ES-I3 (cell line): ENCODE data around the gene ADAP1.

Experiments
- H3K36me3 ChIP-seq: 2 replicates; pipeline ENCODE4 v1.6.1; 2013; ENCODE audit warnings: mild to moderate bottlenecking, low read length, control low read depth, moderate library complexity; ENCODE audit not compliant: insufficient read depth
- H3K4me1 ChIP-seq: 2 replicates; pipeline ENCODE4 v1.6.1; 2013; ENCODE audit warnings: mild to moderate bottlenecking, control low read depth, low read length; ENCODE audit not compliant: insufficient read depth
- H3K9ac ChIP-seq: 2 replicates; pipeline ENCODE4 v1.6.1; 2013; ENCODE audit warnings: low read depth, mild to moderate bottlenecking, low read length, moderate library complexity
- H3K9me3 ChIP-seq: 2 replicates; pipeline ENCODE4 v1.6.1; 2013; ENCODE audit warnings: mild to moderate bottlenecking, low read length, moderate library complexity; ENCODE audit not compliant: control insufficient read depth, insufficient read depth

Gene ADAP1

GRCh38 chr7:974172-974571 is 19.7 kb upstream of the ADAP1 start:
- Histone ChIP-seq H3K36me3 (peaks cover 11% of the 10 kb centered on the region), H3K9me3 (no peaks in the 10 kb centered on the region), H3K4me1 (peaks cover 3% of the 10 kb centered on the region; the same call in 1 of the 2 replicates), H3K9ac (peak overlapping the region; percentile 95)

GRCh38 chr7:973312-973711 is 18.8 kb upstream of the ADAP1 start:
- no peaks in the 10 kb centered on the region for H3K9me3 ChIP-seq
- H3K36me3 ChIP-seq, result peaks cover 16% of the 10 kb centered on the region
- H3K9ac ChIP-seq, result no peak overlapping the region
- H3K4me1 ChIP-seq, result peaks cover 3% of the 10 kb centered on the region; the same call in 1 of the 2 replicates

- peaks cover 18% of the 10 kb centered on the region for H3K36me3 ChIP-seq
- H3K4me1 ChIP-seq, result peaks cover 3% of the 10 kb centered on the region; the same call in 1 of the 2 replicates
- no peak overlapping the region for H3K9ac ChIP-seq
- no peaks in the 10 kb centered on the region for H3K9me3 ChIP-seq
Observed at GRCh38 chr7:972676-973309, 18.3 kb upstream of the ADAP1 start.

GRCh38 chr7:972110-972509 is 17.6 kb upstream of the ADAP1 start:
- Histone ChIP-seq H3K9ac (no peak overlapping the region), H3K9me3 (no peaks in the 10 kb centered on the region), H3K36me3 (peaks cover 22% of the 10 kb centered on the region), H3K4me1 (peaks cover 3% of the 10 kb centered on the region; the same call in 1 of the 2 replicates)

GRCh38 chr7:970744-971143 is 16.3 kb upstream of the ADAP1 start:
- Histone ChIP-seq H3K36me3 (peaks cover 22% of the 10 kb centered on the region), H3K9ac (no peak overlapping the region), H3K9me3 (no peaks in the 10 kb centered on the region), H3K4me1 (no peaks in the 10 kb centered on the region)

GRCh38 chr7:969403-969802 is 14.9 kb upstream of the ADAP1 start:
- peaks cover 22% of the 10 kb centered on the region for H3K36me3 ChIP-seq
- no peaks in the 10 kb centered on the region for H3K9me3 ChIP-seq
- H3K9ac ChIP-seq, result no peak overlapping the region
- peaks cover 5% of the 10 kb centered on the region; the same call in 1 of the 2 replicates for H3K4me1 ChIP-seq

- Histone ChIP-seq H3K9ac (no peak overlapping the region), H3K4me1 (peaks cover 5% of the 10 kb centered on the region; the same call in 1 of the 2 replicates), H3K36me3 (peaks cover 22% of the 10 kb centered on the region), H3K9me3 (no peaks in the 10 kb centered on the region)
Observed at GRCh38 chr7:968205-969105, 14.0 kb upstream of the ADAP1 start.

- peaks cover 5% of the 10 kb centered on the region; the same call in 1 of the 2 replicates for H3K4me1 ChIP-seq
- H3K9me3 ChIP-seq, result no peaks in the 10 kb centered on the region
- no peak overlapping the region for H3K9ac ChIP-seq
- H3K36me3 ChIP-seq, result peaks cover 16% of the 10 kb centered on the region; the same call in 1 of the 2 replicates
Observed at GRCh38 chr7:967361-968082, 13.0 kb upstream of the ADAP1 start.

- H3K9ac ChIP-seq, result no peak overlapping the region
- peaks cover 11% of the 10 kb centered on the region; the same call in 1 of the 2 replicates for H3K36me3 ChIP-seq
- H3K9me3 ChIP-seq, result no peaks in the 10 kb centered on the region
- H3K4me1 ChIP-seq, result peaks cover 5% of the 10 kb centered on the region; the same call in 1 of the 2 replicates
Observed at GRCh38 chr7:966291-967069, 12.0 kb upstream of the ADAP1 start.

- H3K9ac ChIP-seq, result no peak overlapping the region
Observed at GRCh38 chr7:964401-965231, 10.1 kb upstream of the ADAP1 start.

GRCh38 chr7:963236-964078 is 9.0 kb upstream of the ADAP1 start:
- Histone ChIP-seq H3K9ac (no peak overlapping the region), H3K9me3 (no peaks in the 10 kb centered on the region), H3K36me3 (peaks cover 6% of the 10 kb centered on the region; the same call in 1 of the 2 replicates), H3K4me1 (peaks cover 5% of the 10 kb centered on the region; the same call in 1 of the 2 replicates)

More at GRCh38 chr7:964401-965231, 10.1 kb upstream of the ADAP1 start:
- no peaks in the 10 kb centered on the region for H3K9me3 ChIP-seq
- peaks cover 11% of the 10 kb centered on the region; the same call in 1 of the 2 replicates for H3K36me3 ChIP-seq
- peaks cover 5% of the 10 kb centered on the region; the same call in 1 of the 2 replicates for H3K4me1 ChIP-seq

- H3K4me1 ChIP-seq, result peaks cover 5% of the 10 kb centered on the region; the same call in 1 of the 2 replicates
- H3K9me3 ChIP-seq, result no peaks in the 10 kb centered on the region
- H3K36me3 ChIP-seq, result 0 out of 2 replicates have a peak, but pooled peaks cover 2% of the 10 kb centered on the region
- H3K9ac ChIP-seq, result no peak overlapping the region
Observed at GRCh38 chr7:962401-963081, 8.1 kb upstream of the ADAP1 start.
